HG02852 (cell line): ENCODE data around the gene FAM13A.
"Not testable (repeated sequence)": the region's sequence is repeated elsewhere in the genome, so short reads cannot be mapped to it uniquely, and the experiment has no call there.

Source experiments
- ATAC-seq: cut with Tn5 transposase; IDR thresholded peaks from one replicate; pipeline ENCODE4 v1.9.1; 2021; ENCODE audit warnings: mild to moderate bottlenecking, moderate library complexity; ENCODE audit not compliant: unreplicated experiment

FAM13A gene

GRCh38 chr4:88858752-88859151 is 198.2 kb downstream of the FAM13A start:
- ATAC-seq, result peak; percentile 94

- no peak for ATAC-seq
These were observed 199.4 kb downstream of the FAM13A start for GRCh38 chr4:88857588-88857987.

- no peak for ATAC-seq
These were observed 202.5 kb downstream of the FAM13A start for GRCh38 chr4:88854481-88854880.

GRCh38 chr4:88853583-88853982 is 203.4 kb downstream of the FAM13A start:
- ATAC-seq, result not testable (repeated sequence)

- no peak for ATAC-seq
These were observed 210.7 kb downstream of the FAM13A start for GRCh38 chr4:88846206-88846790.

- no peak for ATAC-seq
These were observed 213.8 kb downstream of the FAM13A start for GRCh38 chr4:88843067-88843685.

GRCh38 chr4:88841635-88842034 is 215.3 kb downstream of the FAM13A start:
- no peak for ATAC-seq

- no peak for ATAC-seq
These were observed 220.8 kb downstream of the FAM13A start for GRCh38 chr4:88836216-88836615.

GRCh38 chr4:88831031-88831430 is 226.0 kb downstream of the FAM13A start:
- no peak for ATAC-seq

- ATAC-seq, result no peak
These were observed 226.4 kb downstream of the FAM13A start for GRCh38 chr4:88830598-88830997.

- no peak for ATAC-seq
These were observed 228.0 kb downstream of the FAM13A start for GRCh38 chr4:88828842-88829571.

GRCh38 chr4:88827442-88827841 is 229.5 kb downstream of the FAM13A start:
- ATAC-seq, result no peak

GRCh38 chr4:88826771-88827170 is 230.2 kb downstream of the FAM13A start:
- ATAC-seq, result no peak

- ATAC-seq, result no peak
These were observed 231.1 kb downstream of the FAM13A start for GRCh38 chr4:88825931-88826330.

- peak; percentile 89 for ATAC-seq
These were observed 233.7 kb downstream of the FAM13A start for GRCh38 chr4:88823058-88823919.

- ATAC-seq, result no peak
These were observed 234.8 kb downstream of the FAM13A start for GRCh38 chr4:88822034-88822789.

GRCh38 chr4:88821522-88821921 is 235.5 kb downstream of the FAM13A start:
- no peak for ATAC-seq

- ATAC-seq, result no peak
These were observed 236.1 kb downstream of the FAM13A start for GRCh38 chr4:88820698-88821415.

GRCh38 chr4:88819818-88820697 is 236.9 kb downstream of the FAM13A start:
- ATAC-seq, result no peak
